Measurements from ENCODE around the gene CD302.
"Not testable (repeated sequence)": the region's sequence is repeated elsewhere in the genome, so short reads cannot be mapped to it uniquely, and the experiment has no call there.

CD302 gene

DNA sequence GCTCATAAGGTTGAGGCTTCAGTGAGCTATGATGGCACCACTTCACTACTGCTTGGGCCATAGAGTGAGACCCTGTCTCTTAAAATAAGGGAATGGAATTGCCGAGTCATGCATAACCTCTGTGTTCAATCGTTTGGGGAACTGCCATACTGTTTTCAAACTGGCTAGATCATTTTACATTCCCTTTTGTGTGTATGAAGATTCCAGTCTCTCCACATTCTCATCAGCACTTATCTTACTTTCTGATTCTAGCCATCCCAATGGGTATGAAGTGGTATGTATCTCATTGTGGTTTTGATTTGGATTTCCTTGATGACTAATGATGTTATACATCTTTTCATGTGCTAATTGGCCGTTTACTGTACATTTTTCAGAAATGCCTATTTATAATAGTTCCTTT is 62.0 kb downstream of the CD302 start:
- TF ChIP-seq FOXM1 (IDR thresholded peaks at IDR 0.05; ENCODE audit: borderline replicate concordance) = no peak
- TF ChIP-seq SP1 (IDR thresholded peaks at IDR 0.05) = no peak
- TF ChIP-seq SUZ12 (IDR thresholded peaks at IDR 0.05) = no peak
- TF ChIP-seq CTBP1 (IDR thresholded peaks at IDR 0.05; ENCODE audit: borderline replicate concordance) = no peak
- TF ChIP-seq FOXA1 (IDR thresholded peaks at IDR 0.05) = no peak
- no peak for TF ChIP-seq ZNF384 (IDR thresholded peaks at IDR 0.05)
- TF ChIP-seq TARDBP (IDR thresholded peaks at IDR 0.05) = no peak
- TF ChIP-seq NFRKB (IDR thresholded peaks at IDR 0.05) = no peak
- TF ChIP-seq LEF1 (IDR thresholded peaks at IDR 0.05; ENCODE audit: borderline replicate concordance) = no peak
- no peak for TF ChIP-seq ARNT (IDR thresholded peaks at IDR 0.05)
- no peak for TF ChIP-seq L3MBTL2 (conservative IDR thresholded peaks at IDR 0.05)
- no peak for TF ChIP-seq BHLHE40 (IDR thresholded peaks at IDR 0.05; ENCODE audit: borderline replicate concordance)
- no peak for TF ChIP-seq FOXK2 (IDR thresholded peaks at IDR 0.05)
- TF ChIP-seq, protein P1, sequence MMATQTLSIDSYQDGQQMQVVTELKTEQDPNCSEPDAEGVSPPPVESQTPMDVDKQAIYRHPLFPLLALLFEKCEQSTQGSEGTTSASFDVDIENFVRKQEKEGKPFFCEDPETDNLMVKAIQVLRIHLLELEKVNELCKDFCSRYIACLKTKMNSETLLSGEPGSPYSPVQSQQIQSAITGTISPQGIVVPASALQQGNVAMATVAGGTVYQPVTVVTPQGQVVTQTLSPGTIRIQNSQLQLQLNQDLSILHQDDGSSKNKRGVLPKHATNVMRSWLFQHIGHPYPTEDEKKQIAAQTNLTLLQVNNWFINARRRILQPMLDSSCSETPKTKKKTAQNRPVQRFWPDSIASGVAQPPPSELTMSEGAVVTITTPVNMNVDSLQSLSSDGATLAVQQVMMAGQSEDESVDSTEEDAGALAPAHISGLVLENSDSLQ (IDR thresholded peaks at IDR 0.05) = no peak
- no peak for TF ChIP-seq ELF4 (IDR thresholded peaks at IDR 0.05)
- no peak for TF ChIP-seq HDGF (IDR thresholded peaks at IDR 0.05; ENCODE audit: borderline replicate concordance)
- DNase-seq (ENCODE audit: extremely low spot score) = no peak
- POLR2A ChIA-PET = no interaction called here
- CTCF ChIA-PET = no interaction called here

DNA sequence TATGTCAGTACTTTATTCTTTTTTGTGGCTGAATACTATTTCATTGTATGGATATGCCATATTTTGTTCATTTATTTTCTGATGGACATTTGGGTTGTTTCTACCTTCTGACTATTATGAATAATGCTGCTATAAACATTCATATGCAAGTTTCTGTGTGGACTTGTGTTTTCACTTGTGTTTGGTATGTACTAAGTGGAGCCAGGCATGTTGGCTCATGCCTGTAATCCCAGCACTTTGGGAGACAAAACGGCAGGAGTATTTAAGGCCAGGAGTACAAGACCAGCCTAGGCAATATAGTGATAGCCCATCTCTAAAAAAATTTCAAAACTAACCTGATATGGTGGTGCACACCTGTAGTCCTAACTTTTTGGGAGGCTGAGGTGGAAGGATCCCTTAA is 62.4 kb downstream of the CD302 start:
- POLR2A ChIA-PET = no interaction called here
- DNase-seq (ENCODE audit: extremely low spot score) = no peak
- TF ChIP-seq, protein P1 (IDR thresholded peaks at IDR 0.05) = no peak
- TF ChIP-seq NFRKB (IDR thresholded peaks at IDR 0.05) (no peak), ZNF384 (IDR thresholded peaks at IDR 0.05) (no peak), SUZ12 (IDR thresholded peaks at IDR 0.05) (no peak), L3MBTL2 (conservative IDR thresholded peaks at IDR 0.05) (no peak), ARNT (IDR thresholded peaks at IDR 0.05) (no peak), FOXK2 (IDR thresholded peaks at IDR 0.05) (no peak), LEF1 (IDR thresholded peaks at IDR 0.05; ENCODE audit: borderline replicate concordance) (no peak), HDGF (IDR thresholded peaks at IDR 0.05; ENCODE audit: borderline replicate concordance) (no peak), CTBP1 (IDR thresholded peaks at IDR 0.05; ENCODE audit: borderline replicate concordance) (no peak), ELF4 (IDR thresholded peaks at IDR 0.05) (no peak), FOXA1 (IDR thresholded peaks at IDR 0.05) (no peak), TARDBP (IDR thresholded peaks at IDR 0.05) (no peak), FOXM1 (IDR thresholded peaks at IDR 0.05; ENCODE audit: borderline replicate concordance) (no peak), SP1 (IDR thresholded peaks at IDR 0.05) (no peak)
- CTCF ChIA-PET = no interaction called here

DNA sequence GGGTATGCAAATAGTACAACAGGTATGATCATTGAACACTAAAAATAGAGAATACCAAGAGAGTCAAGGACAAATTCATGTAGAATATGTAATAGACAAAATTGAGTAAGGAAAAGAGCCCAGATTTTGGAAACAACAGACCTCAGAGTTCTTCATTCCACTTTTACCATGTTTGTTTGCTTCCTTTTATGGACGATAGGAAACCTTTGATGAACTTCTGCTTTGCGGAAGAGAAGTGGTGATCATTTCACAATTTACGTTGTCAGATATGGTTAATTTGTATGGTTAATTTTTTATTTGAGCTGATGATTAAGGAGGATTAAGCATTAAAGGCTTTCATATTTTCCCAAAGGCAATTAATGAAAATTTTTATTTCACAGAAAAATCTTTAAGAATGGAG is 69.4 kb downstream of the CD302 start:
- ChIA-PET CTCF (interaction anchor here (0.7 kb wide), 1 partner anchor 269 kb away, joined by 3 read pairs; no protein-coding TSS in a partner anchor), POLR2A (no interaction called here)
- TF ChIP-seq ELF4 (IDR thresholded peaks at IDR 0.05) = no peak
- TF ChIP-seq SP1 (IDR thresholded peaks at IDR 0.05) = no peak
- no peak for TF ChIP-seq FOXA1 (IDR thresholded peaks at IDR 0.05)
- TF ChIP-seq ARNT (IDR thresholded peaks at IDR 0.05) = no peak
- TF ChIP-seq HDGF (IDR thresholded peaks at IDR 0.05; ENCODE audit: borderline replicate concordance) = no peak
- no peak for TF ChIP-seq L3MBTL2 (conservative IDR thresholded peaks at IDR 0.05)
- TF ChIP-seq BHLHE40 (IDR thresholded peaks at IDR 0.05; ENCODE audit: borderline replicate concordance) = no peak
- TF ChIP-seq SUZ12 (IDR thresholded peaks at IDR 0.05) = no peak
- no peak for TF ChIP-seq TARDBP (IDR thresholded peaks at IDR 0.05)
- TF ChIP-seq FOXM1 (IDR thresholded peaks at IDR 0.05; ENCODE audit: borderline replicate concordance) = no peak
- no peak for TF ChIP-seq FOXK2 (IDR thresholded peaks at IDR 0.05)
- TF ChIP-seq, protein P1 (IDR thresholded peaks at IDR 0.05) = no peak
- no peak for TF ChIP-seq ZNF384 (IDR thresholded peaks at IDR 0.05)
- TF ChIP-seq LEF1 (IDR thresholded peaks at IDR 0.05; ENCODE audit: borderline replicate concordance) = no peak
- DNase-seq (ENCODE audit: extremely low spot score) = no peak

DNA sequence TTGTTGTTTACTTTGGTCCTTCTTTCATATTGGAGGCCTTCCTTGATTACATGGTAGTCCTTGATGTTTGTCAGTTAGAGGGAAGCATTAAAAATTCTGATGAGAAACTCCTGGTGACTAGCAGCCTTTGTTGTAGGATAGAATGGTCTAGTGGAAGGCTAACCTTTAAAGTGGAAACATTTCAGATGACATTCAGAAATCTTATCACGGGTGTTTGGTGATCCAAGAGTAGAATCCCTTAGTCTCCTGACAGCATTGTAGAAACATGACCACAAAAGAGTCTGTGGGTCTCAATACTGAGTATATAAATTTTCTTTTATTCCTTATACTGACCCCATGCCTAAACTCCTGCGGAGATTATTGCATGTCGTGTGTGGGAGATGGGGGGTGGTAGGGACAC is 72.3 kb downstream of the CD302 start:
- CTCF ChIA-PET = no interaction called here
- TF ChIP-seq SP1 (IDR thresholded peaks at IDR 0.05) (no peak), HDGF (IDR thresholded peaks at IDR 0.05; ENCODE audit: borderline replicate concordance) (no peak), ARNT (IDR thresholded peaks at IDR 0.05) (no peak), TARDBP (IDR thresholded peaks at IDR 0.05) (no peak), LEF1 (IDR thresholded peaks at IDR 0.05; ENCODE audit: borderline replicate concordance) (no peak), FOXM1 (IDR thresholded peaks at IDR 0.05; ENCODE audit: borderline replicate concordance) (no peak), CTBP1 (IDR thresholded peaks at IDR 0.05; ENCODE audit: borderline replicate concordance) (no peak), SUZ12 (IDR thresholded peaks at IDR 0.05) (no peak), NFRKB (IDR thresholded peaks at IDR 0.05) (no peak), FOXA1 (IDR thresholded peaks at IDR 0.05) (no peak), L3MBTL2 (conservative IDR thresholded peaks at IDR 0.05) (no peak), BHLHE40 (IDR thresholded peaks at IDR 0.05; ENCODE audit: borderline replicate concordance) (no peak), FOXK2 (IDR thresholded peaks at IDR 0.05) (no peak), ZNF384 (IDR thresholded peaks at IDR 0.05) (no peak), ELF4 (IDR thresholded peaks at IDR 0.05) (no peak)
- TF ChIP-seq, protein P1 (IDR thresholded peaks at IDR 0.05) = no peak
- no peak for DNase-seq (ENCODE audit: extremely low spot score)
- POLR2A ChIA-PET = no interaction called here

DNA sequence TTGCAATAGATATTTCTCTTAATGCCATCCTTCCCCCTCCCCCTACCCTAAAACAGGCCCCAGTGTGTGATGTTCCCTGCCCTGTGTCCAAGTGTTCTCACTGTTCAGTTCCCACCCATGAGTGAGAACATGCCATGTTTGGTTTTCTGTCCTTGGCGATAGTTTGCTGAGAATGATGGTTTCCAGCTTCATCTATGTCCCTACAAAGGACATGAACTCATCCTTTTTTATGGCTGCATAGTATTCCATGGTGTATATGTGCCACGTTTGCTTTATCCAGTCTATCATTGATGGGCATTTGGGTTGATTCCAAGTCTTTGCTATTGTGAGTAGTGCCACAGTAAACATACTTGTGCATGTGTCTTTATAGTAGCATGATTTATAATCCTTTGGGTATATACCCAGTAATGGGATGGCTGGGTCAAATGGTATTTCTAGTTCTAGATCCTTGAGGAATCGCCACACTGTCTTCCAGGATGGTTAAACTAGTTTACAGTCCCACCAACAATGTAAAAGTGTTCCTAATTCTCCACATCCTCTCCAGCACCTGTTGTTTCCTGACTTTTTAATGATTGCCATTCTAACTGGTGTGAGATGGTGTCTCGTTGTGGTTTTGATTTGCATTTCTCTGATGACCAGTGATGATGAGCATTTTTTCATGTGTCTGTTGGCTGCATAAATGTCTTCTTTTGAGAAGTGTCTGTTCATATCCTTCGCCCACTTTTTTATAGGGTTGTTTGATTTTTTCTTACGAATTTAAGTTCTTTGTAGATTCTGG is 73.0 kb downstream of the CD302 start:
- CTCF ChIA-PET = not testable (repeated sequence)

More for the DNA sequence above, 73.0 kb downstream of the CD302 start:
- POLR2A ChIA-PET; DNase-seq (ENCODE audit: extremely low spot score): not testable (repeated sequence)

Measured in HEK293T (cell line).